HepG2 (cell line): ENCODE results near the gene TMEM198. TPM values are rescaled to one million over a fixed set of nuclear protein-coding genes. Genes with fewer than 3 reads are reported as not detected.
A peak's percentile ranks its signal among the peaks of the same experiment; 100 is the strongest.

Experiments
- ATAC-seq: fragments of 200-7000 bp; cut with Tn5 transposase; 3 replicates; pipeline ENCODE4 v1.9.1; 2020; ENCODE audit warnings: mild to moderate bottlenecking, moderate library complexity
- BruUV-seq: library from RNA; stranded (reverse); fragments of 400-500 nt; replicated peaks from 2 replicates; lab custom pipeline; 2021; lab: Mats Ljungman, UMichigan
- CTCF ChIA-PET: fragments of 300-600 bp; formaldehyde crosslinking; extraction: SDS; loops from one replicate; lab custom pipeline; 2021; ENCODE audit warnings: low total read pairs, inconsistent platforms, low intra/inter-chr PET ratio; lab: Yijun Ruan, JAX
- POLR2A ChIA-PET: fragments of 350-600 bp; sonication (Branson Sonifier 250); formaldehyde crosslinking; loops from one replicate; lab custom pipeline; 2020; ENCODE audit warnings: antibody characterized with exemption, inconsistent platforms; lab: Yijun Ruan, JAX
- DNase-seq: peaks from one replicate; pipeline ENCODE4 v3.0.0-alpha.2; 2015; ENCODE audit warnings: low spot score
- FAIRE-seq: peaks from 3 replicates; lab custom pipeline; 2011; peaks lifted over from hg19 to GRCh38; lab: Jason Lieb, UNC
- H2AFZ ChIP-seq: one replicate; pipeline ENCODE4 v1.6.1; 2011; ENCODE audit warnings: low read length, inconsistent platforms
- H3K27ac ChIP-seq: fragments of 300-600 bp; 3 replicates; pipeline ENCODE4 v1.8.0; 2011; ENCODE audit warnings: mixed run types, mild to moderate bottlenecking, mixed read lengths, low read length, inconsistent platforms; ENCODE audit not compliant: insufficient read depth; ENCODE audit errors: extremely low read length
- H3K27me3 ChIP-seq, 2 experiments: fragments of 200-600 bp in 1 of 2; 2 replicates in 1 of 2; 3 replicates in 1 of 2; pipeline versions ENCODE4 v1.6.0 to v1.8.0; 2011; ENCODE audit warnings: low read length in 2 of 2, mild to moderate bottlenecking in 2 of 2, moderate library complexity in 2 of 2, inconsistent platforms in 1 of 2; ENCODE audit not compliant: insufficient read depth in 2 of 2, control insufficient read depth in 1 of 2
- H3K36me3 ChIP-seq, 2 experiments: fragments of 200-600 bp in 1 of 2; replicated peaks in 1 of 2; 2 replicates in 1 of 2; 3 replicates in 1 of 2; pipeline versions ENCODE4 v1.5.1 to v1.8.0; 2011; ENCODE audit warnings: low read length in 2 of 2, inconsistent platforms in 1 of 2; ENCODE audit not compliant: insufficient read depth in 2 of 2, control insufficient read depth in 1 of 2
- H3K4me1 ChIP-seq: 2 replicates; pipeline ENCODE4 v1.5.1; 2012; ENCODE audit warnings: low read length, inconsistent platforms; ENCODE audit not compliant: insufficient read depth
- H3K4me2 ChIP-seq: 2 replicates; pipeline ENCODE4 v1.6.0; 2011; ENCODE audit warnings: low read depth, low read length, inconsistent platforms
- H3K4me3 ChIP-seq, 3 experiments: fragments of 200-600 bp in 1 of 3; sonication (generic), shearing (Covaris generic) in 1 of 3; replicated peaks in 1 of 3; 2 replicates each; pipeline ENCODE4 v1.5.1; 2011 to 2016; ENCODE audit warnings: low read length in 3 of 3, inconsistent platforms in 2 of 3, low read depth in 2 of 3, mild to moderate bottlenecking in 2 of 3, control low read depth in 1 of 3, mixed read lengths in 1 of 3; ENCODE audit not compliant: insufficient read depth in 1 of 3
- H3K79me2 ChIP-seq: one replicate; pipeline ENCODE4 v1.6.1; 2011; ENCODE audit warnings: low read length, inconsistent platforms; ENCODE audit not compliant: insufficient read depth
- H3K9ac ChIP-seq: 2 replicates; pipeline ENCODE4 v1.6.0; 2011; ENCODE audit warnings: mild to moderate bottlenecking, low read depth, low read length, inconsistent platforms; ENCODE audit not compliant: insufficient read depth
- H3K9me3 ChIP-seq: 2 replicates; pipeline ENCODE4 v1.5.1; 2012; ENCODE audit warnings: mild to moderate bottlenecking, low read length
- H4K20me1 ChIP-seq: 2 replicates; pipeline ENCODE4 v1.6.0; 2011; ENCODE audit warnings: inconsistent platforms, mild to moderate bottlenecking, low read length, moderate library complexity; ENCODE audit not compliant: insufficient read depth
- BCL6 ChIP-seq: IDR thresholded peaks from 2 replicates; pipeline ENCODE4 v1.6.1; 2016; ENCODE audit warnings: missing genetic modification reagents, missing compliant biosample characterization
- GATAD1 ChIP-seq: IDR thresholded peaks from 2 replicates; pipeline ENCODE4 v1.6.1; 2016; ENCODE audit warnings: missing genetic modification reagents, missing compliant biosample characterization
- GLI4 ChIP-seq: sonication (generic); formaldehyde crosslinking; IDR thresholded peaks from 2 replicates; pipeline ENCODE4 v1.5.1; 2020; ENCODE audit warnings: missing genetic modification reagents, mild to moderate bottlenecking, moderate library complexity, borderline replicate concordance
- HNRNPL ChIP-seq: fragments of 200-400 bp; formaldehyde crosslinking; IDR thresholded peaks from 2 replicates; pipeline ENCODE4 v1.6.1; 2017; ENCODE audit warnings: mild to moderate bottlenecking, low read depth, low read length
- IRF1 ChIP-seq: sonication (generic); formaldehyde crosslinking; IDR thresholded peaks from 2 replicates; pipeline ENCODE4 v1.4.0; 2020; ENCODE audit warnings: low read depth, mild to moderate bottlenecking, missing genetic modification reagents
- MEIS2 ChIP-seq: sonication (generic); formaldehyde crosslinking; IDR thresholded peaks from 2 replicates; pipeline ENCODE4 v1.9.0; 2021; ENCODE audit warnings: mild to moderate bottlenecking, missing genetic modification reagents
- MYC ChIP-seq: sonication (generic); formaldehyde crosslinking; IDR thresholded peaks from 2 replicates; pipeline ENCODE4 v1.9.0; 2021; ENCODE audit warnings: missing genetic modification reagents, borderline replicate concordance
- NFKB2 ChIP-seq: sonication (generic); formaldehyde crosslinking; IDR thresholded peaks from 2 replicates; pipeline ENCODE4 v1.4.0; 2020; ENCODE audit warnings: missing genetic modification reagents, borderline replicate concordance
- REL ChIP-seq: sonication (generic); formaldehyde crosslinking; conservative IDR thresholded peaks from 2 replicates; pipeline ENCODE4 v1.8.0; 2022; ENCODE audit warnings: mild to moderate bottlenecking, missing genetic modification reagents, moderate library complexity
- RELA ChIP-seq: sonication (generic); formaldehyde crosslinking; IDR thresholded peaks from 2 replicates; pipeline ENCODE4 v1.4.0; 2020; ENCODE audit warnings: missing genetic modification reagents
- ZBED4 ChIP-seq: sonication (generic); formaldehyde crosslinking; IDR thresholded peaks from 2 replicates; pipeline ENCODE4 v1.4.0; 2020; ENCODE audit warnings: missing genetic modification reagents, borderline replicate concordance
- ZKSCAN8 ChIP-seq: IDR thresholded peaks from 2 replicates; pipeline ENCODE4 v1.6.1; 2016; ENCODE audit warnings: borderline replicate concordance, missing genetic modification reagents, missing compliant biosample characterization
- ZNF3 ChIP-seq: IDR thresholded peaks from 2 replicates; pipeline ENCODE4 v1.7.0; 2017; ENCODE audit warnings: inconsistent platforms
- ZNF362 ChIP-seq: sonication (generic); formaldehyde crosslinking; IDR thresholded peaks from 2 replicates; pipeline ENCODE4 v1.4.0; 2020; ENCODE audit warnings: missing genetic modification reagents, mild to moderate bottlenecking, borderline replicate concordance
- ZNF547 ChIP-seq: sonication (generic); formaldehyde crosslinking; IDR thresholded peaks from 2 replicates; pipeline ENCODE4 v1.5.1; 2020; ENCODE audit warnings: mild to moderate bottlenecking, missing genetic modification reagents
- ZNF569 ChIP-seq: sonication (generic); formaldehyde crosslinking; IDR thresholded peaks from 2 replicates; pipeline ENCODE4 v1.5.0; 2020; ENCODE audit warnings: mild to moderate bottlenecking, missing genetic modification reagents, moderate library complexity, borderline replicate concordance
- WGBS: methylation state at CpG from one replicate; pipeline ENCODE4 v1.1.6; 2017; ENCODE audit warnings: low lambda C conversion rate; 5-methylcytosine and 5-hydroxymethylcytosine counted together
- in situ Hi-C: cut with HindIII; loops from 2 replicates; pipeline ENCODE4 v1.10.0; 2017; ENCODE audit warnings: low pct_unique_long_range_greater_than_20kb; ENCODE audit not compliant: extremely low pct_ligation_motif_present
- intact Hi-C: fragments of 100-400 bp; cut with micrococcal nuclease; formaldehyde crosslinking; loops from one replicate; pipeline ENCODE4 v1.10.0; 2022; ENCODE audit not compliant: unreplicated experiment
- polyA plus RNA-seq, 8 experiments: library from polyadenylated mRNA; depleted of rRNA in 3 of 8; stranded (reverse) in 7 of 8; unstranded in 1 of 8; fragments of >200 nt; fragmentation: Illumina TruSeq in 4 of 8; extraction: Trizol in 4 of 8; gene quantifications; 2 replicates each; pipeline versions ENCODE4 v1.2.1 to v1.2.3, GENCODE V29; 2011 to 2016; ENCODE audit warnings: low read depth in 4 of 8, missing spikeins in 1 of 8, mixed read lengths in 1 of 8; ENCODE audit not compliant: insufficient read depth in 1 of 8
- total RNA-seq, 5 experiments: library from RNA; depleted of rRNA; stranded (reverse); fragments of >200 nt; fragmentation: Illumina TruSeq; extraction: Trizol; gene quantifications; 2 replicates each; pipeline ENCODE4 v1.2.3, GENCODE V29; 2016; ENCODE audit warnings: low read depth in 1 of 5

The TMEM198 gene
- total and polyA plus RNA-seq, 2 of the 13 experiments (the other 11 are each of a cell fraction or from before 2014, with no cell fraction given): 17.3 to 23.5 TPM

GRCh38 chr2:219537657-219538488, 6.0 kb upstream of the TMEM198 start (continued):
- no peak for TF ChIP-seq MEIS2 (CRISPR knock-in tag)
- TF ChIP-seq, all 625 proteins: peak for 52

- 86% methylated on average over 6 of the region's 6 CpGs for WGBS
- Histone ChIP-seq H3K4me2 (0 out of 2 replicates have a peak overlapping the region, but pooled peaks have one; percentile 51), H3K27ac (no peak overlapping the region), H3K79me2 (peaks cover 20% of the 10 kb centered on the region), H3K9ac (no peak overlapping the region), H3K4me3 (no peak overlapping the region), H3K36me3 (peaks cover 15 to 27% of the 10 kb centered on the region in 2 experiments), H4K20me1 (peaks cover 46% of the 10 kb centered on the region), H3K27me3 (peaks cover 2 to 32% of the 10 kb centered on the region in 2 experiments; a peak in 4 of 5 replicates), H3K9me3 (no peaks in the 10 kb centered on the region), H3K4me1 (peaks cover 45% of the 10 kb centered on the region), H2AFZ (no peak overlapping the region)
- FAIRE-seq (no peak), DNase-seq (no peak), ATAC-seq (no peak)
- BruUV-seq: no TSS peak
- in situ Hi-C loops: no loop called here
- intact Hi-C loops: loop anchor here (10.0 kb wide), 1 partner anchor 244 kb away; no protein-coding TSS in a partner anchor
- POLR2A ChIA-PET: interaction anchor here (1.4 kb wide), 1 partner anchor 22 kb away, joined by 4 read pairs; no protein-coding TSS in a partner anchor
- CTCF ChIA-PET: interaction anchor here (1.5 kb wide), 1 partner anchor 104 kb away, joined by 8 read pairs; no protein-coding TSS in a partner anchor
- TF ChIP-seq ZNF547 (CRISPR knock-in tag) (no peak), GLI4 (CRISPR knock-in tag) (no peak), ZNF569 (no peak), ZBED4 (CRISPR knock-in tag) (no peak), ZNF362 (CRISPR knock-in tag) (no peak), NFKB2 (CRISPR knock-in tag) (peak; percentile 62; the same call in 1 of the 2 replicates), HNRNPL (no peak), GATAD1 (CRISPR knock-in tag) (no peak), MYC (CRISPR knock-in tag) (0 out of 2 replicates have a peak, but pooled peaks have one; percentile 6), RELA (no peak), BCL6 (CRISPR knock-in tag) (no peak), ZKSCAN8 (CRISPR knock-in tag) (no peak), ZNF3 (CRISPR knock-in tag) (no peak), REL (no peak), IRF1 (CRISPR knock-in tag) (no peak)
Observed at GRCh38 chr2:219538504-219538951, 5.3 kb upstream of the TMEM198 start.
